SU-DHL-6 (cell line): ENCODE measurements around the gene NDUFB10.
A peak's percentile ranks its signal among the peaks of the same experiment; 100 is the strongest.
"Not testable (repeated sequence)": the region's sequence is repeated elsewhere in the genome, so short reads cannot be mapped to it uniquely, and the experiment has no call there.

Experiments
- H2AFZ ChIP-seq: fragments of 200-600 bp; sonication (generic); 2 replicates; pipeline ENCODE4 v1.6.1; 2014; ENCODE audit warnings: low read depth, mild to moderate bottlenecking, moderate library complexity, mixed read lengths, antibody characterized with exemption, low read length; ENCODE audit not compliant: severe bottlenecking
- H3F3A ChIP-seq: fragments of 200-600 bp; shearing (Covaris generic); 2 replicates; pipeline ENCODE4 v1.6.0; 2016; ENCODE audit warnings: antibody characterized with exemption, mild to moderate bottlenecking; ENCODE audit not compliant: insufficient read depth
- H3K27ac ChIP-seq: fragments of 200-600 bp; sonication (generic); 2 replicates; pipeline ENCODE4 v1.5.1; 2016; ENCODE audit warnings: low read depth, mild to moderate bottlenecking, low read length, moderate library complexity, mixed read lengths
- H3K27me3 ChIP-seq: fragments of 200-600 bp; sonication (generic), shearing (Covaris generic); 2 replicates; pipeline ENCODE4 v1.6.0; 2014; ENCODE audit warnings: mild to moderate bottlenecking, low read length
- H3K36me3 ChIP-seq: fragments of 200-600 bp; sonication (generic); 2 replicates; pipeline ENCODE4 v1.6.1; 2014; ENCODE audit warnings: mild to moderate bottlenecking, low read length, mixed read lengths
- H3K4me2 ChIP-seq: fragments of 300-600, 200-600 bp; shearing (Covaris generic), sonication (generic); 2 replicates; pipeline ENCODE4 v1.6.0; 2014; ENCODE audit warnings: low read length, low read depth, mild to moderate bottlenecking; ENCODE audit not compliant: poor library complexity, severe bottlenecking
- H3K4me3 ChIP-seq: fragments of 200-600 bp; sonication (generic); 2 replicates; pipeline ENCODE4 v1.5.1; 2014; ENCODE audit warnings: antibody characterized with exemption, low read length, mild to moderate bottlenecking, mixed read lengths; ENCODE audit not compliant: insufficient read depth, poor library complexity, severe bottlenecking
- H3K79me2 ChIP-seq: fragments of 200-600 bp; sonication (generic); 2 replicates; pipeline ENCODE4 v1.6.1; 2014; ENCODE audit warnings: mild to moderate bottlenecking, low read length, moderate library complexity; ENCODE audit not compliant: insufficient read depth
- H3K9ac ChIP-seq: fragments of 200-600 bp; sonication (generic); 2 replicates; pipeline ENCODE4 v1.7.0; 2014; ENCODE audit warnings: mild to moderate bottlenecking, low read length
- H3K9me2 ChIP-seq: fragments of 200-600 bp; sonication (generic); replicated peaks from 2 replicates; pipeline ENCODE4 v1.6.1; 2014; ENCODE audit warnings: low read length; ENCODE audit not compliant: insufficient read depth
- H3K9me3 ChIP-seq: fragments of 200-600 bp; sonication (generic); 2 replicates; pipeline ENCODE4 v1.6.1; 2014; ENCODE audit warnings: low read length, mixed read lengths; ENCODE audit not compliant: insufficient read depth
- H4K20me1 ChIP-seq: fragments of 200-600 bp; sonication (generic); 2 replicates; pipeline ENCODE4 v1.6.1; 2014; ENCODE audit warnings: low read depth, mild to moderate bottlenecking, antibody characterized with exemption, low read length, moderate library complexity, mixed read lengths
- CTCF ChIP-seq: fragments of 200-600 bp; sonication (generic); IDR thresholded peaks from one replicate; pipeline ENCODE4 v1.5.1; 2017; ENCODE audit warnings: antibody characterized with exemption, mild to moderate bottlenecking, low read length, moderate library complexity; ENCODE audit not compliant: insufficient read depth, poor library complexity, severe bottlenecking
- EZH2phosphoT487 ChIP-seq: fragments of 200-600 bp; sonication (generic), shearing (Covaris generic); conservative IDR thresholded peaks from 2 replicates; pipeline ENCODE4 v1.6.1; 2018; ENCODE audit warnings: mild to moderate bottlenecking, antibody characterized with exemption, low read length, moderate library complexity, mixed read lengths

NDUFB10 gene

GRCh38 chr16:1960665-1961630 lies 1.6 kb downstream of the NDUFB10 start:
- H3F3A ChIP-seq = peaks cover 43% of the 10 kb centered on the region
- H3K4me3 ChIP-seq = peak overlapping the region; percentile 68
- H3K27me3 ChIP-seq = no peaks in the 10 kb centered on the region
- no peaks in the 10 kb centered on the region for H3K9me2 ChIP-seq
- H3K79me2 ChIP-seq = peaks cover 37% of the 10 kb centered on the region
- peak overlapping the region; percentile 76 for H3K27ac ChIP-seq
- H3K9ac ChIP-seq = peak overlapping the region; percentile 81
- H3K36me3 ChIP-seq = peaks cover 15% of the 10 kb centered on the region
- H2AFZ ChIP-seq = no peak overlapping the region
- H3K4me2 ChIP-seq = peak overlapping the region; percentile 81
- H3K9me3 ChIP-seq = no peaks in the 10 kb centered on the region
- H4K20me1 ChIP-seq = no peaks in the 10 kb centered on the region
- TF ChIP-seq CTCF = no peak

GRCh38 chr16:1961651-1962067 lies 2.3 kb downstream of the NDUFB10 start:
- Histone ChIP-seq H3K27me3 (no peaks in the 10 kb centered on the region), H3K4me3 (no peak overlapping the region), H3K79me2 (peaks cover 38% of the 10 kb centered on the region), H3K9me3 (no peaks in the 10 kb centered on the region), H3K27ac (peak overlapping the region; percentile 76), H3K9me2 (no peaks in the 10 kb centered on the region), H2AFZ (no peak overlapping the region), H3K9ac (0 out of 2 replicates have a peak overlapping the region, but pooled peaks have one; percentile 18), H3K36me3 (peaks cover 15% of the 10 kb centered on the region), H4K20me1 (no peaks in the 10 kb centered on the region), H3F3A (peaks cover 43% of the 10 kb centered on the region), H3K4me2 (peak overlapping the region; percentile 78)
- TF ChIP-seq EZH2phosphoT487 = no peak
- TF ChIP-seq CTCF = no peak

GRCh38 chr16:1962161-1963153 lies 3.1 kb downstream of the NDUFB10 start:
- peaks cover 15% of the 10 kb centered on the region for H3K36me3 ChIP-seq
- H3K9me3 ChIP-seq, H3K27me3 ChIP-seq: not testable (repeated sequence)

More at GRCh38 chr16:1962161-1963153, 3.1 kb downstream of the NDUFB10 start:
- Histone ChIP-seq H3K79me2 (peaks cover 38% of the 10 kb centered on the region), H3F3A (peaks cover 43% of the 10 kb centered on the region), H3K4me3 (peak overlapping the region; percentile 75), H3K9ac (peak overlapping the region; percentile 98), H3K27ac (peak overlapping the region; percentile 88), H3K4me2 (peak overlapping the region; percentile 78)
- H2AFZ ChIP-seq, H4K20me1 ChIP-seq, H3K9me2 ChIP-seq: not testable (repeated sequence)
